Breast epithelium (tissue), 4 donors: ENCODE results near the gene GRIFIN. TPM values are rescaled to one million over a fixed set of nuclear protein-coding genes. Genes with fewer than 3 reads are reported as not detected.
"Not testable (repeated sequence)": the region's sequence is repeated elsewhere in the genome, so short reads cannot be mapped to it uniquely, and the experiment has no call there.

Experiments used
- DNase-seq, 2 donors: peaks; one replicate each; pipeline ENCODE4 v3.0.0-alpha.2; 2019; ENCODE audit warnings: low spot score in 2 of 2
- H3K27ac ChIP-seq, 2 donors: fragments of 200-600 bp; sonication (generic) in 1 of 2; one replicate each; pipeline ENCODE4 v1.5.1; 2016 to 2019; ENCODE audit warnings: mild to moderate bottlenecking in 1 of 2
- H3K27me3 ChIP-seq, 2 donors: fragments of 200-600 bp; sonication (generic) in 1 of 2; one replicate each; pipeline versions ENCODE4 v1.5.1 to v1.6.0; 2017 to 2019; ENCODE audit warnings: control low read depth in 1 of 2, mild to moderate bottlenecking in 1 of 2
- H3K36me3 ChIP-seq: fragments of 200-600 bp; one replicate; pipeline ENCODE4 v1.5.1; 2019
- H3K4me1 ChIP-seq, 2 donors: fragments of 200-600 bp; sonication (generic); one replicate each; pipeline ENCODE4 v1.5.1; 2016 to 2019; ENCODE audit warnings: control low read depth in 1 of 2
- H3K4me3 ChIP-seq, 3 donors: fragments of 200-600 bp; sonication (generic); 1 replicate in 2 of 3; 2 replicates in 1 of 3; pipeline ENCODE4 v1.5.1; 2016 to 2019; ENCODE audit warnings: mild to moderate bottlenecking in 3 of 3, moderate library complexity in 2 of 3
- H3K9me3 ChIP-seq, 2 donors: fragments of 200-600 bp; sonication (generic) in 1 of 2; one replicate each; pipeline ENCODE4 v1.5.1; 2016 to 2019; ENCODE audit warnings: control low read depth in 1 of 2
- CTCF ChIP-seq, 3 donors: fragments of 450-650 bp; IDR thresholded peaks; one replicate each; pipeline ENCODE4 v1.5.1; 2016 to 2017; ENCODE audit warnings: antibody characterized with exemption in 3 of 3, mild to moderate bottlenecking in 3 of 3, moderate library complexity in 3 of 3
- POLR2A ChIP-seq: fragments of 450-650 bp; IDR thresholded peaks from one replicate; pipeline ENCODE4 v1.6.1; 2016; ENCODE audit warnings: antibody characterized with exemption, mild to moderate bottlenecking, moderate library complexity
- POLR2AphosphoS5 ChIP-seq, 3 donors: sonication (generic); formaldehyde crosslinking; IDR thresholded peaks; one replicate each; pipeline ENCODE4 v1.6.1; 2017; ENCODE audit warnings: antibody characterized with exemption in 3 of 3
- intact Hi-C: fragments of 100-400 bp; cut with DNase I; formaldehyde crosslinking; loops from one replicate; pipeline ENCODE4 v1.15.1; 2023; ENCODE audit warnings: low total_unique reads
- total RNA-seq, 3 donors: library from RNA; depleted of rRNA; stranded (reverse); fragments of >200 nt; gene quantifications; one replicate each; pipeline ENCODE4 v1.1.0, GENCODE V29; 2016

Gene GRIFIN
- total RNA-seq, 3 donors from 2014 or later = not detected

GRCh38 chr7:2471396-2471795 lies 4.8 kb downstream of the GRIFIN start:
- no peak overlapping the region for H3K27ac ChIP-seq
- H3K4me1 ChIP-seq = no peaks in the 10 kb centered on the region
- H3K36me3 ChIP-seq = no peaks in the 10 kb centered on the region
- no peak overlapping the region for H3K4me3 ChIP-seq
- TF ChIP-seq POLR2A = no peak
- no peak for TF ChIP-seq POLR2AphosphoS5 (IDR thresholded peaks at IDR 0.05)
- TF ChIP-seq CTCF (IDR thresholded peaks at IDR 0.05) = no peak
- no peak for DNase-seq
- no peaks in the 10 kb centered on the region for H3K27me3 ChIP-seq
- H3K9me3 ChIP-seq = no peaks in the 10 kb centered on the region
- intact Hi-C loops = loop anchor here (10.0 kb wide), 1 partner anchor 213 kb away; the partner anchor contains the start of gene AMZ1

- Histone ChIP-seq H3K4me1 (no peaks in the 10 kb centered on the region), H3K27me3 (no peaks in the 10 kb centered on the region), H3K9me3 (no peaks in the 10 kb centered on the region), H3K4me3 (no peak overlapping the region), H3K27ac (no peak overlapping the region), H3K36me3 (no peaks in the 10 kb centered on the region)
- no peak for TF ChIP-seq POLR2AphosphoS5 (IDR thresholded peaks at IDR 0.05)
- no peak for TF ChIP-seq CTCF (IDR thresholded peaks at IDR 0.05)
- no peak for TF ChIP-seq POLR2A
- intact Hi-C loops = loop anchor here (10.0 kb wide), 1 partner anchor 214 kb away; the partner anchor contains the start of gene AMZ1
- no peak for DNase-seq
These were observed 5.2 kb downstream of the GRIFIN start for GRCh38 chr7:2471022-2471329.

GRCh38 chr7:2470204-2471021 lies 5.8 kb downstream of the GRIFIN start:
- no peak for DNase-seq
- H3K27me3 ChIP-seq = no peaks in the 10 kb centered on the region
- intact Hi-C loops = loop anchor here (10.0 kb wide), 1 partner anchor 214 kb away; the partner anchor contains the start of gene AMZ1

GRCh38 chr7:2469460-2470203 lies 6.6 kb downstream of the GRIFIN start:
- H3K27ac ChIP-seq, H3K36me3 ChIP-seq, H3K27me3 ChIP-seq, H3K4me1 ChIP-seq, H3K9me3 ChIP-seq, DNase-seq, H3K4me3 ChIP-seq: not testable (repeated sequence)
- intact Hi-C loops = loop anchor here (10.0 kb wide), 1 partner anchor 215 kb away; the partner anchor contains the start of gene AMZ1

More at GRCh38 chr7:2470204-2471021, 5.8 kb downstream of the GRIFIN start:
- Histone ChIP-seq H3K36me3 (no peaks in the 10 kb centered on the region), H3K9me3 (no peaks in the 10 kb centered on the region), H3K4me1 (no peaks in the 10 kb centered on the region), H3K27ac (no peak overlapping the region), H3K4me3 (no peak overlapping the region)
- TF ChIP-seq POLR2A (no peak), CTCF (IDR thresholded peaks at IDR 0.05) (no peak), POLR2AphosphoS5 (IDR thresholded peaks at IDR 0.05) (no peak)

- Histone ChIP-seq H3K36me3 (no peaks in the 10 kb centered on the region), H3K27ac (no peak overlapping the region), H3K4me3 (no peak overlapping the region), H3K9me3 (no peaks in the 10 kb centered on the region), H3K27me3 (no peaks in the 10 kb centered on the region), H3K4me1 (no peaks in the 10 kb centered on the region)
- intact Hi-C loops = no loop called here
- DNase-seq = no peak
- no peak for TF ChIP-seq CTCF (IDR thresholded peaks at IDR 0.05)
These were observed 8.0 kb downstream of the GRIFIN start for GRCh38 chr7:2468227-2468626.
